ENCODE data around the gene S100A14. TPM values are rescaled to one million over a fixed set of nuclear protein-coding genes. Genes with fewer than 3 reads are reported as not detected.
A peak's percentile ranks its signal among the peaks of the same experiment; 100 is the strongest.

The S100A14 gene
- total RNA-seq, 1 donor from 2014 or later = 323 TPM

DNA sequence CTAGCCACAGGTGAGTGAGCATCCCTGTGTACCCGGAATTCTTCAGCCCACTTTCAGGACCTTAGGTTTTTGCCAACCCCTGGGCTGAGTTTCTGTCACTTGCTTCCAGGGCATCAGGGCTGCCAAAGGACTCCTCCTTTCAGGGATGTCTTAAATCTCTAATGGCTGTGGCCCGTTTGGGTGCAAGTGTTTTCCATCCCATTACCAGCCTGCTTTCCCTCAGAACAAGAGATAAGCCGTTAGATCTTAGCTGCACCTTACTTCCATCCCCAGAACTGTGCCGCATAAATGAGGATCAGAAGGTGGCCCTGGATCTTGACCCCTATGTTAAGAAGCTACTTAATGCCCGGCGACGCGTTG lies 43.0 kb upstream of the S100A14 start:
- no peak for DNase-seq (ENCODE audit: extremely low spot score in 2 of 2)
- Histone ChIP-seq H3K9me3 (no peaks in the 10 kb centered on the region), H3K36me3 (peaks cover 0 to 36% of the 10 kb centered on the region in 2 donors), H3K27ac (peak overlapping the region; percentile 97), H3K4me3 (peak overlapping the region; percentile 76 to 78), H3K27me3 (no peaks in the 10 kb centered on the region), H3K4me1 (peaks cover 12% of the 10 kb centered on the region)
- intact Hi-C loops (cut with DNase I) = no loop called here
- TF ChIP-seq POLR2AphosphoS5 (IDR thresholded peaks at IDR 0.05; ENCODE audit: insufficient read depth in 1 of 2, low read depth in 1 of 2) (no peak), POLR2A (IDR thresholded peaks at IDR 0.05) (no peak)
- TF ChIP-seq, protein P1, sequence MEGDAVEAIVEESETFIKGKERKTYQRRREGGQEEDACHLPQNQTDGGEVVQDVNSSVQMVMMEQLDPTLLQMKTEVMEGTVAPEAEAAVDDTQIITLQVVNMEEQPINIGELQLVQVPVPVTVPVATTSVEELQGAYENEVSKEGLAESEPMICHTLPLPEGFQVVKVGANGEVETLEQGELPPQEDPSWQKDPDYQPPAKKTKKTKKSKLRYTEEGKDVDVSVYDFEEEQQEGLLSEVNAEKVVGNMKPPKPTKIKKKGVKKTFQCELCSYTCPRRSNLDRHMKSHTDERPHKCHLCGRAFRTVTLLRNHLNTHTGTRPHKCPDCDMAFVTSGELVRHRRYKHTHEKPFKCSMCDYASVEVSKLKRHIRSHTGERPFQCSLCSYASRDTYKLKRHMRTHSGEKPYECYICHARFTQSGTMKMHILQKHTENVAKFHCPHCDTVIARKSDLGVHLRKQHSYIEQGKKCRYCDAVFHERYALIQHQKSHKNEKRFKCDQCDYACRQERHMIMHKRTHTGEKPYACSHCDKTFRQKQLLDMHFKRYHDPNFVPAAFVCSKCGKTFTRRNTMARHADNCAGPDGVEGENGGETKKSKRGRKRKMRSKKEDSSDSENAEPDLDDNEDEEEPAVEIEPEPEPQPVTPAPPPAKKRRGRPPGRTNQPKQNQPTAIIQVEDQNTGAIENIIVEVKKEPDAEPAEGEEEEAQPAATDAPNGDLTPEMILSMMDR (IDR thresholded peaks at IDR 0.05) = no peak

DNA sequence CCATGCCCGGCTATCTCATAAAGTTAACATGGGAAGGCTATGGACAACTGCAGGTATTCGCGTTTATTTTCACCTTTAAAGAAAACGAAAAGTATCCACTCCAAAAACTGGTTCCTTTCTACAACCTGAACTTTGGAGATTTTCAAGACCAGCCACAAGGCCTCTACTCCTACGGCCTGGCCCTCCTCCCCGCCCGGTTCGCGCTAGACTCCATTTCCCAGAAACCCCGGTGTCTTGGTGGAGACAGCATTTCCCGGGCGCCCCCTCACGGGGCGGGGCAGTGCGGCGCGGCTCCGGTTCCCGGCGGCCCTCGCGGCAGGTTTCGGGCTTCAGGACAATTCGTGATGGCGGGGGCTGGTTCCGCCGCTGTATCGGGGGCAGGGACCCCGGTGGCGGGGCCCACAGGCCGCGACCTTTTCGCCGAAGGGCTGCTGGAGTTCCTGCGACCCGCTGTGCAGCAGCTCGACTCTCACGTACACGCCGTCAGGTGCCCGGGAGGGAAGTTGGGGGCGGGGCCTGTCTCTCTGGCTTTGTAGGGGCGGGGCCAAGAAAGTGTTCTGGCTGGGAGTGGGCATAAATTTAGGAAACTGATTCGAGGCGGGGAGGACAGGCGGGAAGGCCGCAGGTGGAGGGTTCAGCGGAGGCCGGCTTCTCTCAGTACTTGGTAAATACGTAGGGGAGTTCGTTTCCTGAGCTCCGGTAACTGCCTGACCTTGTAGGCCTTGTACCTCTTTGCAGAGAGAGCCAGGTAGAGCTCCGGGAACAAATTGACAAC lies 42.5 kb upstream of the S100A14 start, which contains the start of gene SNAPIN:
TSS of gene SNAPIN (plus strand) at position 304 of the 775 bp plus-strand sequence. CDS start at position 345, 41 bp downstream.
- intact Hi-C loops (cut with DNase I) = no loop called here
- TF ChIP-seq POLR2AphosphoS5 (IDR thresholded peaks at IDR 0.05; ENCODE audit: insufficient read depth in 1 of 2, low read depth in 1 of 2) (peak; percentile 91 to 94), POLR2A (IDR thresholded peaks at IDR 0.05) (peak in 1 of 2 donors; percentile 24)
- TF ChIP-seq, protein P1 (IDR thresholded peaks at IDR 0.05) = no peak
- Histone ChIP-seq H3K9me3 (no peaks in the 10 kb centered on the region), H3K4me1 (peaks cover 12% of the 10 kb centered on the region), H3K27ac (peak within 1 kb of the TSS; percentile 97), H3K36me3 (peaks cover 0 to 30% of the 10 kb centered on the region in 2 donors), H3K4me3 (peak within 1 kb of the TSS; percentile 76 to 78), H3K27me3 (no peaks in the 10 kb centered on the region)
- DNase-seq (ENCODE audit: extremely low spot score in 2 of 2) = no peak

DNA sequence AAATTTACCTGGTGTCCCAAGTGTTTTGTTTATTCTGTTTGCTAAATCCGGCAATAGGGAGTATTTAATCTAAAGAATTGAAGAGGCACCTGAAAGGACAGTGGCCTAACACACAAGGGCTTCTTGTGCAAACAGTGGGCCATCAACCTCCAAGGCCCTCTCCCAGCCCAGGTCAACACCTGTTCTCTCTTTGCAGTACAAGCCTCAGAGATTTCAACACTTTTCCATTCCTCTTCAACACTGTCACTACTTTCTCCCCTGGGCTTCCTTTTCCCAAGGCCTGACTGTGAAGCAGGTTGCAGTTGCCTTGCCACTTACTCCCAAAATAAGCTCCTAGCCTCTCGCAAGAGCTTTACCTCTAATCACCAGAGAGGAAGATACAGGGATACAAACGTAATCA lies 39.2 kb upstream of the S100A14 start:
- H3K4me3 ChIP-seq = no peak overlapping the region
- no peaks in the 10 kb centered on the region for H3K9me3 ChIP-seq
- H3K27ac ChIP-seq = no peak overlapping the region
- H3K4me1 ChIP-seq = peaks cover 21% of the 10 kb centered on the region
- DNase-seq (ENCODE audit: extremely low spot score in 2 of 2) = no peak
- no peaks in the 10 kb centered on the region for H3K36me3 ChIP-seq
- intact Hi-C loops (cut with DNase I) = no loop called here
- H3K27me3 ChIP-seq = no peaks in the 10 kb centered on the region
- TF ChIP-seq POLR2AphosphoS5 (IDR thresholded peaks at IDR 0.05; ENCODE audit: insufficient read depth in 1 of 2, low read depth in 1 of 2) (no peak), POLR2A (IDR thresholded peaks at IDR 0.05) (no peak)
- TF ChIP-seq, protein P1 (IDR thresholded peaks at IDR 0.05) = no peak

DNA sequence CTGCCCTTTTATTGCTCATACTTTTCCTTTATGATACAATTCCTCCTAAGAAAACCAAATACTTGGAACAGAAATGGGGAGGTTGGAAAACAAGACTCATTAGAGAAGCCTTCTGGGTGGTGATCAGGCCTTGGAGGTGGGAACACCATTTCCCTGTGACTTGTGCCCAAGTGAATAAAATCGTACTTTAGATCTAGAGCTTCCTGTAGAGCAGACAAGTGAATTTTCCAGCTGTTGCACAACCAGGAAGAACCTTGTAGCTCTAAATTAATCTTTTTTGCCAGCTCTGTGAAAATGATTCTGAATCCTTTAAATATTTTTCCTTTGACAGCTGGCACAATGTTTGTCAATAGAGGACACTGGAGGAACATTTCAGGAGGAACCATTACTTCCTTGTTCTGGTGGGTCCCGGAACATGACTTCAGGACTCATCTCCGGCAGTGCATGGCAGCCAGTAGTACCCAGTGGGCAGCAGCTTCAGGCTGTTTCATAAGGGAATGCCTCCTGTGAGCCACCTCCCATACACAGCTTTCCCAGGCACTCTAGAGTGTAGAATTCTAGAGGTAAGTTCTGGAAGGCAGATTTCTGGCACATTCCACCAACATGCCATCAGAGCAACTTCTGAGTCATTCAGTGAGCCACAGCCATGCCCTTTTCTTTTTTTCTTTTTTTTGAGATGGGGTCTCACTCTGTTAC lies 36.8 kb upstream of the S100A14 start:
- intact Hi-C loops (cut with DNase I) = no loop called here
- Histone ChIP-seq H3K9me3 (no peaks in the 10 kb centered on the region), H3K4me3 (no peak overlapping the region), H3K4me1 (peaks cover 9% of the 10 kb centered on the region), H3K27ac (no peak overlapping the region), H3K36me3 (no peaks in the 10 kb centered on the region), H3K27me3 (no peaks in the 10 kb centered on the region)
- DNase-seq (ENCODE audit: extremely low spot score in 2 of 2) = no peak
- TF ChIP-seq POLR2A (IDR thresholded peaks at IDR 0.05) = no peak
- TF ChIP-seq, protein P1 (IDR thresholded peaks at IDR 0.05) = no peak
- TF ChIP-seq POLR2AphosphoS5 (IDR thresholded peaks at IDR 0.05; ENCODE audit: insufficient read depth in 1 of 2, low read depth in 1 of 2) = no peak

Measured in vagina (tissue), 2 donors.